LNCAP (cell line): Measurements from ENCODE around the gene GTF2F1.

Experiments
- CTCF ChIP-seq: fragments of 450-650 bp; IDR thresholded peaks from 2 replicates; pipeline ENCODE4 v1.5.1; 2017; ENCODE audit warnings: mild to moderate bottlenecking

GTF2F1 gene

GRCh38 chr19:6421075-6422014 is 28.4 kb upstream of the GTF2F1 start:
- TF ChIP-seq CTCF = no peak

GRCh38 chr19:6418562-6418932 is 25.6 kb upstream of the GTF2F1 start:
- no peak for TF ChIP-seq CTCF

DNA sequence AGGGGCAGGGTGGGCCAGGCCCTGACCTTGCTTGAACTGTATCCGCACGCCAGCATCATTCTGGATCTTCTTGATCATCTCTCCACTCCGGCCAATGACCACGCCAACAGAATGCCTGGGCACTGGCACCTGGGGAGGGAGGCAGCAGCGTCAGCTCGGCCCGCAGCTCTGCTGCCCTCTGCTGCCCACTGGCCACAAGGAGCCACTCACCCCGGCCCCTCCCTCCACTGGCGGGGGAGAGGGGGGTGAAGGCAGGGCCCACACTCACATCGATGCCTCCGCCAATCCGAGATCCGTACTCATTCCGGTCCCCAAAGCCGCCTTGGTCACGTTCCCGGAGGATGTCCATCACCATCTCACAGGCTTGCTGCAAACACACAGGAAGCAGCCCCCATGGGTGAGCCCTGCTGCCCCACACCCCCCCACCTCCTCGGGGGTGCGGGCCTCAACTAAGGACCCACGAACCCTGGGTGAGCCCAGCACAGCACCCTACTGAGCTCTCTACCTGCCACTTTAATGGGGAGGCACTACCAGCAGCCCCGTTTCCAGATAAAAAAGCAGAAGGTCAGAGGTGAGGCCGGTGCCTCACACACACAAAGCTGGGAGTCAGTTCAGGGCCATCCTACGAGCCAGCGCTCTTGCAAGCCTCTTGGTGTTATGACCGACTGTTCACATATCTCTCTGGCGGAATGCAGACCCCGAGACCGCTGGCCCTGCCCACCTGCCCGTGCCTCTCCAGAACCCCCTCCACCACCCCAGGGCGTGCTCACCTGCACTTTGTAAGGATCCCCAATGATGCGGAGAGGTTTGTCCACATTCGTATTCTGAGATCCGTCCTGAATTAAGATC is 25.0 kb upstream of the GTF2F1 start:
- peak; percentile 54 for TF ChIP-seq CTCF

DNA sequence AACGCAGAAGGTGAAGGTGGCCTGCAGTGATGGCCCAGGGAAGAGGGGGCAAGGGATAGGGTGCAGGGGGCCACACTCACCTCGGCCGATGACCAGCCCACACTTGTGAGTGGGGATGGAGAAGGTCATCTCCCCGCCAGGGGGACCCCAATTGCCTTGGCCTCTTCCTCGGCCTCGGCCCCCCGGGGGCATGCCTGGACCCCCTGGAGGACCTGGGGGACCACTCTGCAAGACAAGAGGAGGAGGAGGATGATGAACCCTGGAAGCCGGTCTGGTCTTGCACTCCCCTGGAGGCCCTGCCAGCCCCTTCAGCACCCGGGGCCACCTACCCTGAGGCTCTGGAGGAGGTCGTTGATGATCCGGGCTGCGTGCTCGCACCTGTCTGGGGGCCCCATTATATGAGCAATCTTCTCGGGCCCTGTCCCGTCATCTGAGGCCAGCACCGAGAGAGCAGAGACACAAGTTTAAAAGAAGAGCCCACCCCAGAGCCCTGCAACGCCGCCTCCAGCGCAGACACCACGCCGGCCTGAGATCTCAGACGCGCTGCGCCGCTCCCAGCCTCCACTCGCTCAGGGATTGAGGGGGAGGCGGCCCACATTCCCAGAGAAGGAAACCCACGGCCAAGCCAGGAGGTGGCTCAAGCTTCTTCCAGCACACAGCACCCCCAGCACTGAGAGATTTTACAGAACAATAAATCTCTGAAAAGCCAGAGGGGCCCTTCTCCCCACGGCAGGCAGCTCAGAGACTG is 23.9 kb upstream of the GTF2F1 start:
- no peak for TF ChIP-seq CTCF

- TF ChIP-seq CTCF = no peak
Measured at GRCh38 chr19:6415591-6416190, 22.7 kb upstream of the GTF2F1 start.

DNA sequence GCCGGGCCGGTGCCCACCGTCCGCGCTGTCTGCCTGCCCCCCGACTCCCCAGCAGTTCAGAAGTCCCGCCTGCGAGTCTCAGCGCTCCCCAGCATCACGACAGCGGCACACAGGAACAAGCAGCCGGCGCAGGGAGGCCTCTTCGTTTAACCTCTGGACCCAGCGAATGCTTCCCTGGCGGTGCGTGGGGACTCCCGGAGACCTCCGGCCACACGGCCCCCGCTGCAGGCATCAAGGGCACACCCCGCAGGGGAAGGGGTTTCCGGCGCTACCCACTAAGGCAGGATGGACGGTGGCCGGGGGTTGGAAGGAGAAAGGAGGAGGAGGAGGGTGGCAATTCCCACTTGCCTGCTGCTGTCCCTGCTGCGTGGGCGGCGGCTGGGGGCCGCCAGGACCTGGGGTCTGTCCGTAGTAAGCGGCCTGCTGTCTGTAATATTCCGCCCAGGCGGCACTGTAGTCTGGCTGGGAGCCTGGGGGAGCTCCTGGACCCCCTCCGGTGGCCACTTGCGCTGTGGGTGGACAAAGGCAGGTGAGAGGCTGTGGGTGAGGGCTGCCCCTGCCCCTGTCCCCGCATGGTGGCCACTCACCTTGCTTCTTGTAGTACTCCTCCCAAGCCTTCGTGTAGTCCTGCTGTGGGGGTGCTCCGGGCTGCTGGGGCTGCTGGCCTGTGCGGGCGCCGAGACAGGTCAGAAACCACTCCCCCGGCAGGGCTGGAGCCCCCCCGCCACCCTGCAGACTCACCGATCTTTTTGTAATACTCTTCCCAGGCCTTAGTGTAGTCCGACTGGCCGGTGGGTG is 22.0 kb upstream of the GTF2F1 start:
- no peak for TF ChIP-seq CTCF
